ENCODE results near the gene RBM10. TPM values are rescaled to one million over a fixed set of nuclear protein-coding genes. Genes with fewer than 3 reads are reported as not detected.

The RBM10 gene
- total and polyA plus RNA-seq, 9 of the 15 experiments (the other 6 are each of a cell fraction or from before 2014, with no cell fraction given), result 1.1 to 61.7 (median 31.5) TPM

GRCh38 chrX:47145395-47146120 lies 537 bp downstream of the RBM10 start:
- DNase-seq (ENCODE audit: extremely low read depth in 1 of 4, low spot score in 3 of 4), result peak; percentile 13 to 57 (median 42)
- H2AFZ ChIP-seq (ENCODE audit: low read depth, low read length), result peak overlapping the region; percentile 94
- peak overlapping the region; percentile 91 for H3K4me3 ChIP-seq
- in situ Hi-C loops (cut with MboI), result no loop called here
- no TSS peak for BruUV-seq (replicated peaks)
- peaks cover 52% of the 10 kb centered on the region for H3K36me3 ChIP-seq (ENCODE audit: control insufficient read depth, insufficient read depth, low read length)
- CTCF ChIA-PET (ENCODE audit: low intra/inter-chr PET ratio), result no interaction called here
- H3K27me3 ChIP-seq (ENCODE audit: control insufficient read depth in 2 of 2, insufficient read depth in 2 of 2, low read length in 2 of 2), result no peaks in the 10 kb centered on the region
- POLR2A ChIA-PET, result interaction anchor here (0.6 to 2.5 kb wide), 8 partner anchors 10 to 1386 kb away, joined by 3 to 19 read pairs (median 3); no protein-coding TSS in a partner anchor
- peaks cover 77% of the 10 kb centered on the region for H3K79me2 ChIP-seq (ENCODE audit: control insufficient read depth, insufficient read depth, low read length)
- peaks cover 9% of the 10 kb centered on the region for H4K20me1 ChIP-seq (replicated peaks; ENCODE audit: control insufficient read depth, insufficient read depth, low read length)
- peaks cover 5% of the 10 kb centered on the region for H3K9me1 ChIP-seq (ENCODE audit: control insufficient read depth, insufficient read depth, low read length)
- peak overlapping the region; percentile 87 to 99 for H3K9ac ChIP-seq (ENCODE audit: insufficient read depth in 1 of 2, low read depth in 2 of 2, low read length in 2 of 2)
- H3K4me2 ChIP-seq (ENCODE audit: insufficient read depth, low read length), result peak overlapping the region; percentile 96
- ATAC-seq, result peak; percentile 43
- 0% methylated on average over 12 of the region's 39 CpGs for WGBS (ENCODE audit: insufficient coverage, low coverage, missing lambda C conversion rate)
- FAIRE-seq, result no peak
- intact Hi-C loops (cut with micrococcal nuclease), result loop anchor here (2.0 kb wide), 1 partner anchor 17 kb away; no protein-coding TSS in a partner anchor
- H3K9me3 ChIP-seq (replicated peaks; ENCODE audit: control insufficient read depth, insufficient read depth, low read depth, low read length), result no peaks in the 10 kb centered on the region
- H3K27ac ChIP-seq (ENCODE audit: extremely low read depth, low read depth, low read length), result peak overlapping the region; percentile 89
- peaks cover 8 to 16% of the 10 kb centered on the region in 2 experiments; a peak in 3 of 5 replicates for H3K4me1 ChIP-seq (replicated peaks in 1 of 2; ENCODE audit: control insufficient read depth in 2 of 2, insufficient read depth in 2 of 2, low read length in 2 of 2)
- TF ChIP-seq, protein P1, sequence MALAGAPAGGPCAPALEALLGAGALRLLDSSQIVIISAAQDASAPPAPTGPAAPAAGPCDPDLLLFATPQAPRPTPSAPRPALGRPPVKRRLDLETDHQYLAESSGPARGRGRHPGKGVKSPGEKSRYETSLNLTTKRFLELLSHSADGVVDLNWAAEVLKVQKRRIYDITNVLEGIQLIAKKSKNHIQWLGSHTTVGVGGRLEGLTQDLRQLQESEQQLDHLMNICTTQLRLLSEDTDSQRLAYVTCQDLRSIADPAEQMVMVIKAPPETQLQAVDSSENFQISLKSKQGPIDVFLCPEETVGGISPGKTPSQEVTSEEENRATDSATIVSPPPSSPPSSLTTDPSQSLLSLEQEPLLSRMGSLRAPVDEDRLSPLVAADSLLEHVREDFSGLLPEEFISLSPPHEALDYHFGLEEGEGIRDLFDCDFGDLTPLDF (CRISPR knock-in tag; IDR thresholded peaks at IDR 0.05), result no peak
- TF ChIP-seq CHD4 (IDR thresholded peaks at IDR 0.05; ENCODE audit: insufficient read depth, insufficient replicate concordance, low read depth, low read length, poor library complexity, severe bottlenecking) (no peak), SIN3A (IDR thresholded peaks at IDR 0.05; ENCODE audit: borderline replicate concordance in 2 of 2, control insufficient read depth in 1 of 2, low read depth in 2 of 2, low read length in 2 of 2) (no peak), WHSC1 (IDR thresholded peaks at IDR 0.05; ENCODE audit: low read length) (no peak), TAF9B (IDR thresholded peaks at IDR 0.05; ENCODE audit: partially characterized antibody) (peak; percentile 5), POLR2G (IDR thresholded peaks at IDR 0.05; ENCODE audit: low read depth, low read length) (peak; percentile 6; the same call in 1 of the 2 replicates), HDAC1 (IDR thresholded peaks at IDR 0.05) (no peak), TAF15 (IDR thresholded peaks at IDR 0.05; ENCODE audit: low read depth, low read length) (no peak), XRCC5 (IDR thresholded peaks at IDR 0.05; ENCODE audit: low read depth, low read length) (no peak), HMG20A (CRISPR knock-in tag; conservative IDR thresholded peaks at IDR 0.05) (no peak), DPF2 (IDR thresholded peaks at IDR 0.05) (no peak), AFF4 (CRISPR knock-in tag; IDR thresholded peaks at IDR 0.05) (0 out of 2 replicates have a peak, but pooled peaks have one; percentile 59), BRD9 (IDR thresholded peaks at IDR 0.05; ENCODE audit: low read depth, partially characterized antibody) (no peak), KAT2B (IDR thresholded peaks at IDR 0.05; ENCODE audit: low read depth, low read length) (no peak), NONO (IDR thresholded peaks at IDR 0.05; ENCODE audit: low read depth in 2 of 2, low read length in 1 of 2) (no peak), IFI16 (CRISPR knock-in tag; IDR thresholded peaks at IDR 0.05) (no peak), MEIS2 (IDR thresholded peaks at IDR 0.05; ENCODE audit: partially characterized antibody) (no peak)
